ENCODE results near the gene AGBL4.

DNA sequence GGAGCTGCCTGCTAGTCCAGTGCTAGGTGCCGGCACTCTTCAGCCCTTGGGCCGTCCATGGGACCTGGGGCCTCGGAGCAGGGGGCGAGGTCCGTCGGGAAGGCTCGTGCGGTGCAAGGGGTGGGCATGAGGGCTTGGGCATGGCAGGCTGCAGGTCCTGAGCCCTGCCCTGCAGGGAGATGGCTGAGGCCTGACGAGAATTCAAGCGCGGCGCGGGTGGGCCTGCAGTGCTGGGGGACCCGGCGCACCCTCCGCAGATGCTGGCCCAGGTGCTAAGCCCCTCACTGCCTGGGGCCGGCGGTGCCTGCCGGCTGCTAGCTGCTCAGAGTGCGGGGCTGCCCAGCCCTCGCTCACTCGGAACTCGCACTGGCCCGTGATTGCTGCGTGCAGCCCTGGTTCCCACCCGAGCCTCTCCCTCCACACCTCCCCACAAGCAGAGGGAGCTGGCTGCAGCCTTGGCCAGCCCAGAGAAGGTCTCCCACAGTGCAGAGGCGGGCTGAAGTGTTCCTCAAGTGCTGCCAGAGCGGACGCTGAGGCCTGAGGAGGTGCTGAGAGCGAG is 467.0 kb downstream of the AGBL4 start:
- TF ChIP-seq CEBPB (IDR thresholded peaks at IDR 0.05) (no peak), REST (IDR thresholded peaks at IDR 0.05; ENCODE audit: low read depth) (no peak), EP300 (IDR thresholded peaks at IDR 0.05; ENCODE audit: borderline replicate concordance) (no peak)
- TF ChIP-seq, protein P1, sequence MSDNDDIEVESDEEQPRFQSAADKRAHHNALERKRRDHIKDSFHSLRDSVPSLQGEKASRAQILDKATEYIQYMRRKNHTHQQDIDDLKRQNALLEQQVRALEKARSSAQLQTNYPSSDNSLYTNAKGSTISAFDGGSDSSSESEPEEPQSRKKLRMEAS (IDR thresholded peaks at IDR 0.05): no peak

All from Ishikawa (cell line).